A549 (cell line): ENCODE measurements around the gene PSME4. TPM values are rescaled to one million over a fixed set of nuclear protein-coding genes. Genes with fewer than 3 reads are reported as not detected.

Source experiments
- ATAC-seq, 2 experiments: fragments of 200-7000 bp in 1 of 2; fragments of >200 bp in 1 of 2; cut with Nextera tagmentation in 1 of 2; cut with Tn5 transposase in 1 of 2; 3 replicates each; pipeline versions ENCODE4 v1.8.0 to v1.9.1; 2018 to 2020; ENCODE audit warnings: mild to moderate bottlenecking in 1 of 2, moderate library complexity in 1 of 2
- CTCF ChIA-PET: fragments of 300-600 bp; sonication (Branson Sonifier 250); formaldehyde crosslinking; extraction: SDS; loops from one replicate; lab custom pipeline; 2021; ENCODE audit warnings: antibody characterized with exemption, inconsistent platforms; lab: Yijun Ruan, JAX
- POLR2A ChIA-PET: fragments of 350-600 bp; formaldehyde crosslinking; extraction: SDS; loops from one replicate; lab custom pipeline; 2021; ENCODE audit warnings: antibody characterized with exemption, inconsistent platforms; lab: Yijun Ruan, JAX
- DNase-seq, 2 experiments: peaks; one replicate each; pipeline versions ENCODE4 v3.0.0 to v3.0.0-alpha.2; 2011 to 2016; ENCODE audit warnings: low read depth in 1 of 2, low spot score in 1 of 2
- FAIRE-seq: peaks from 2 replicates; lab custom pipeline; 2011; peaks lifted over from hg19 to GRCh38; lab: Jason Lieb, UNC
- H3K27ac ChIP-seq, 2 experiments: fragments of >200 bp; sonication (Bioruptor Twin); formaldehyde crosslinking; 3 replicates each; pipeline ENCODE4 v1.5.1; 2016 to 2017
- H3K4me1 ChIP-seq: fragments of >200 bp; sonication (Bioruptor Twin); formaldehyde crosslinking; 3 replicates; pipeline ENCODE4 v1.6.1; 2016
- H3K4me2 ChIP-seq: fragments of >200 bp; sonication (Bioruptor Twin); formaldehyde crosslinking; 3 replicates; pipeline ENCODE4 v1.6.1; 2016
- H3K4me3 ChIP-seq: fragments of >200 bp; sonication (Bioruptor Twin); formaldehyde crosslinking; 3 replicates; pipeline ENCODE4 v1.5.1; 2016
- H3K9me3 ChIP-seq: fragments of >200 bp; sonication (Bioruptor Twin); formaldehyde crosslinking; 3 replicates; pipeline ENCODE4 v1.6.1; 2016
- BHLHE40 ChIP-seq: IDR thresholded peaks from 2 replicates; pipeline ENCODE4 v1.6.1; 2012; ENCODE audit warnings: low read depth, low read length, inconsistent platforms
- CEBPB ChIP-seq, 2 experiments: fragments of >200 bp in 1 of 2; sonication (Bioruptor Twin) in 1 of 2; formaldehyde crosslinking in 1 of 2; IDR thresholded peaks; 2 replicates each; pipeline ENCODE4 v1.6.1; 2012 to 2016
- CHD2 ChIP-seq: fragments of 150-350 bp; IDR thresholded peaks from 2 replicates; pipeline ENCODE4 v1.6.1; 2014; ENCODE audit warnings: low read length; ENCODE audit not compliant: partially characterized antibody
- CHD4 ChIP-seq: fragments of 200-600 bp; sonication (generic); IDR thresholded peaks from 2 replicates; pipeline ENCODE4 v1.6.1; 2016; ENCODE audit warnings: antibody characterized with exemption, mild to moderate bottlenecking, borderline replicate concordance
- EHF ChIP-seq: fragments of 250-450 bp; sonication (Bioruptor Pico); IDR thresholded peaks from 2 replicates; pipeline ENCODE4 v1.5.0; 2020; ENCODE audit warnings: mild to moderate bottlenecking
- FOSB ChIP-seq: fragments of 250-450 bp; sonication (Bioruptor Pico); IDR thresholded peaks from 2 replicates; pipeline ENCODE4 v1.5.0; 2020; ENCODE audit warnings: mild to moderate bottlenecking, moderate library complexity
- HES2 ChIP-seq: fragments of >200 bp; sonication (Bioruptor Twin); formaldehyde crosslinking; IDR thresholded peaks from 2 replicates; pipeline ENCODE4 v1.6.1; 2016
- HEYL ChIP-seq: fragments of 250-450 bp; sonication (Bioruptor Pico); IDR thresholded peaks from 2 replicates; pipeline ENCODE4 v1.8.0; 2021; ENCODE audit warnings: mild to moderate bottlenecking, moderate library complexity
- HOXB5 ChIP-seq: fragments of 250-450 bp; sonication (Bioruptor Pico); IDR thresholded peaks from 2 replicates; pipeline ENCODE4 v1.5.0; 2020; ENCODE audit warnings: mild to moderate bottlenecking, moderate library complexity
- KDM1A ChIP-seq: fragments of 200-600 bp; sonication (generic); IDR thresholded peaks from 2 replicates; pipeline ENCODE4 v1.6.1; 2016; ENCODE audit warnings: low read depth, mild to moderate bottlenecking
- KDM5A ChIP-seq: fragments of 200-600 bp; sonication (generic); IDR thresholded peaks from 2 replicates; pipeline ENCODE4 v1.6.1; 2016; ENCODE audit warnings: antibody characterized with exemption, mild to moderate bottlenecking
- MAX ChIP-seq: IDR thresholded peaks from 2 replicates; pipeline ENCODE4 v1.6.1; 2012
- MYC ChIP-seq: IDR thresholded peaks from 2 replicates; pipeline ENCODE4 v1.6.1; 2012; ENCODE audit warnings: mild to moderate bottlenecking, inconsistent platforms, low read length, improper control_type of control experiment, borderline replicate concordance
- NPAS2 ChIP-seq: fragments of 250-450 bp; sonication (Bioruptor Pico); IDR thresholded peaks from 2 replicates; pipeline ENCODE4 v1.8.0; 2022; ENCODE audit warnings: mild to moderate bottlenecking, moderate library complexity, borderline replicate concordance
- NR3C1 ChIP-seq: fragments of >200 bp; sonication (Bioruptor Twin); formaldehyde crosslinking; IDR thresholded peaks from 3 replicates; pipeline ENCODE4 v1.6.1; 2017
- POLR2A ChIP-seq: IDR thresholded peaks from 2 replicates; pipeline ENCODE4 v1.6.1; 2012; ENCODE audit warnings: mild to moderate bottlenecking, low read length
- RARB ChIP-seq: fragments of 250-450 bp; sonication (Bioruptor Pico); IDR thresholded peaks from 2 replicates; pipeline ENCODE4 v1.8.0; 2021; ENCODE audit warnings: mild to moderate bottlenecking, moderate library complexity
- REST ChIP-seq: fragments of 200-600 bp; sonication (generic); IDR thresholded peaks from 2 replicates; pipeline ENCODE4 v1.6.1; 2016; ENCODE audit warnings: antibody characterized with exemption, mild to moderate bottlenecking, moderate library complexity
- RNF2 ChIP-seq: fragments of 200-600 bp; sonication (generic); IDR thresholded peaks from 2 replicates; pipeline ENCODE4 v1.6.1; 2016; ENCODE audit warnings: low read depth, mild to moderate bottlenecking, antibody characterized with exemption, moderate library complexity, borderline replicate concordance
- SREBF2 ChIP-seq: fragments of 450-650 bp; IDR thresholded peaks from 2 replicates; pipeline ENCODE4 v1.6.1; 2014; ENCODE audit warnings: mild to moderate bottlenecking, moderate library complexity
- TFCP2L1 ChIP-seq: fragments of 250-450 bp; sonication (Bioruptor Pico); IDR thresholded peaks from 2 replicates; pipeline ENCODE4 v1.5.0; 2021; ENCODE audit warnings: mild to moderate bottlenecking
- TP53 ChIP-seq: fragments of 250-450 bp; sonication (Bioruptor Pico); IDR thresholded peaks from 2 replicates; pipeline ENCODE4 v1.5.0; 2021; ENCODE audit warnings: mild to moderate bottlenecking, moderate library complexity
- USF2 ChIP-seq: fragments of 450-650 bp; IDR thresholded peaks from 2 replicates; pipeline ENCODE4 v1.6.1; 2014; ENCODE audit warnings: antibody characterized with exemption
- WGBS: methylation state at CpG from one replicate; pipeline ENCODE4 v1.1.6; 2017; ENCODE audit errors: missing lambda C conversion rate; 5-methylcytosine and 5-hydroxymethylcytosine counted together
- polyA plus RNA-seq, 4 experiments: library from polyadenylated mRNA; depleted of rRNA in 3 of 4; stranded (reverse); fragments of >200 nt; fragmentation: RNase III in 1 of 4; extraction: RNeasy Plus Mini Kit Qiagen cat#74134 plus additional on column Dnase treatment in 1 of 4; gene quantifications; 2 replicates in 3 of 4; 3 replicates in 1 of 4; pipeline ENCODE4 v1.2.3, GENCODE V29; 2011 to 2017
- TF ChIP-seq, protein P1 (sequence below): fragments of 250-450 bp; sonication (Bioruptor Pico); IDR thresholded peaks from 2 replicates; pipeline ENCODE4 v1.5.0; 2021; ENCODE audit warnings: mild to moderate bottlenecking, moderate library complexity, borderline replicate concordance

Gene PSME4
- polyA plus RNA-seq, 2 of the 4 experiments (the other 2 are of a cell fraction), result 31.9 to 55.8 TPM

DNA sequence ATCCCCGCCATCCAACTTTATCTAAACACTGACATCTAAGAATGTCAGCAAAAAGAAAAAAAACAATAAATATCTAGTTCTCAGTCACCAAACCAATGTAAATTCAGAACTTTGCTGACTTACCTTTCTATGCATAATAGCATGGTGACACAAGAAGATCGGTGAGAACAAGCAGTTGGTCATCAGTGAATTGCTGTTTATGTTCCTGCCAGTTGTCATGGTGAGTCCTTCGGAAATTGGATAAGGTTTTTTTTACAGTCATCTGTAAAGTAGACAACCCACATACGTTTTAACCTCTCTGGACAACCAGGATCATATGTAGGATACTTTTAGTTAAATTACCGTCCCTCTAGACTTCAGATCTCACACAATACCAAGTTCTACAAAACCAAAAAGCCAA is 104.8 kb downstream of the PSME4 start (continued):
- TF ChIP-seq, protein P1, sequence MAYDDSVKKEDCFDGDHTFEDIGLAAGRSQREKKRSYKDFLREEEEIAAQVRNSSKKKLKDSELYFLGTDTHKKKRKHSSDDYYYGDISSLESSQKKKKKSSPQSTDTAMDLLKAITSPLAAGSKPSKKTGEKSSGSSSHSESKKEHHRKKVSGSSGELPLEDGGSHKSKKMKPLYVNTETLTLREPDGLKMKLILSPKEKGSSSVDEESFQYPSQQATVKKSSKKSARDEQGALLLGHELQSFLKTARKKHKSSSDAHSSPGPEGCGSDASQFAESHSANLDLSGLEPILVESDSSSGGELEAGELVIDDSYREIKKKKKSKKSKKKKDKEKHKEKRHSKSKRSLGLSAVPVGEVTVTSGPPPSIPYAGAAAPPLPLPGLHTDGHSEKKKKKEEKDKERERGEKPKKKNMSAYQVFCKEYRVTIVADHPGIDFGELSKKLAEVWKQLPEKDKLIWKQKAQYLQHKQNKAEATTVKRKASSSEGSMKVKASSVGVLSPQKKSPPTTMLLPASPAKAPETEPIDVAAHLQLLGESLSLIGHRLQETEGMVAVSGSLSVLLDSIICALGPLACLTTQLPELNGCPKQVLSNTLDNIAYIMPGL (CRISPR knock-in tag), result no peak
- TF ChIP-seq USF2, result no peak
- no peak for TF ChIP-seq KDM1A
- TF ChIP-seq, all 56 proteins: peak for 0

DNA sequence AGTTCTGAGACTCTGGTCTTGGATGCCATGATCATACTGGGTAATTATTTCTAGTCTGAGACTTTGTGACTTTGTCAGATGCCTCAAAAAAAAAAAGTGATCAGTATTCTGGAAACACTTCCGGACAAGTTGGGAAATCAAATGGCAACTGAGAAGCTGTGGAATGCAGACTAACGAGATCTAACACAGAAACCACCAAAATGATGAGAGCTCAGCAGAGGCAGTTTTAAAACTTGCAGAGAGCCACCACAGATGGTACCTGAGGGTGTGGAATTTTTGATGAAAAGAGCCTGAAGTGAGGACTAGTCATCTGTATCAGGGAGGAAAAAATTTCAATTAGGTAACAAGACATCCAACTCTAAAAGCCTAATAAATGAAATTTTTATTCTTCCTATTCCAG is 105.5 kb downstream of the PSME4 start:
- H3K4me1 ChIP-seq, result no peaks in the 10 kb centered on the region
- no peak for FAIRE-seq
- no peak overlapping the region for H3K27ac ChIP-seq

GRCh38 chr2:53863538-53864227 is 107.1 kb downstream of the PSME4 start:
- Histone ChIP-seq H3K27ac (no peak overlapping the region), H3K9me3 (no peaks in the 10 kb centered on the region), H3K4me2 (no peak overlapping the region), H3K4me1 (no peaks in the 10 kb centered on the region)
- CTCF ChIA-PET, result interaction anchor here (2.2 kb wide), 1 partner anchor 19 kb away, joined by 6 read pairs; no protein-coding TSS in a partner anchor
- WGBS, result 89% methylated on average over 6 of the region's 6 CpGs
- ATAC-seq (no peak), DNase-seq (no peak), FAIRE-seq (no peak)
- TF ChIP-seq USF2 (no peak), RARB (CRISPR knock-in tag) (no peak), KDM5A (no peak), CHD2 (no peak), TP53 (CRISPR knock-in tag) (no peak), FOSB (CRISPR knock-in tag) (no peak), BHLHE40 (no peak)
- TF ChIP-seq, all 56 proteins: peak for 0
- no peak overlapping the region for H3K4me3 ChIP-seq
- POLR2A ChIA-PET, result no interaction called here

More for the DNA sequence above, 105.5 kb downstream of the PSME4 start:
- whole genome bisulfite sequencing, result 92% methylated on average over 2 of the region's 2 CpGs
- TF ChIP-seq CEBPB (IDR thresholded peaks at IDR 0.05) (no peak), MYC (no peak)
- ATAC-seq (no peak), DNase-seq (no peak)
- ChIA-PET POLR2A (no interaction called here), CTCF (interaction anchor here (0.5 kb wide), 1 partner anchor 15 kb away, joined by 3 read pairs; no protein-coding TSS in a partner anchor)
- Histone ChIP-seq H3K4me2 (no peak overlapping the region), H3K9me3 (no peaks in the 10 kb centered on the region), H3K4me3 (no peak overlapping the region)

DNA sequence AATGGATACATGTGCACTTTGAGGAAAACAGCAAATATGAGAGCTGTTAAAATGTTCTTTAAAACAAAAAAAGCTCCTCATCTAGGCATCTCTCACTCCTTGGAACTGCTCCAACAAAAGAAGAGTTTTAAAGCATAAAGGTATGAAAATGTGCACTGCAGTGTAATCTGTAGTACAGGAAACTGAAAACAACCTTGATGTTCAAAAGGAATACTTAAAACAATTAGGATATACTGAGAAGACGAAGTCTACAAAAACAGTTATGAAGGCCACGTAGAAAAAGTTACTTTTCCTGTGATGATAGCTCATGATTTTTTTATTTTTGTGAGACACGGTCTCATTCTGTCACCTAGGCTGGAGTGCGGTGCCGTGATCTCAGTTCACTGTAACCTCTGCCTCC is 109.0 kb downstream of the PSME4 start:
- no peak for FAIRE-seq
- TF ChIP-seq CHD4 (no peak), TFCP2L1 (CRISPR knock-in tag) (no peak), NR3C1 (no peak), NPAS2 (CRISPR knock-in tag) (no peak), SREBF2 (no peak), BHLHE40 (no peak), RNF2 (no peak), HEYL (no peak), FOSB (CRISPR knock-in tag) (no peak), HOXB5 (no peak), HES2 (no peak), REST (no peak), EHF (CRISPR knock-in tag) (no peak), MAX (no peak), POLR2A (no peak)

More for the DNA sequence above, 109.0 kb downstream of the PSME4 start:
- no peak for DNase-seq
- 95% methylated on average over 5 of the region's 5 CpGs for WGBS
- Histone ChIP-seq H3K9me3 (no peaks in the 10 kb centered on the region), H3K4me3 (no peak overlapping the region), H3K4me1 (no peaks in the 10 kb centered on the region), H3K4me2 (no peak overlapping the region), H3K27ac (no peak overlapping the region)
- CTCF ChIA-PET, result interaction anchor here (0.7 to 2.2 kb wide), 2 partner anchors 15 to 17 kb away, joined by 4 to 6 read pairs; no protein-coding TSS in a partner anchor
- POLR2A ChIA-PET, result no interaction called here
- no peak for ATAC-seq
